ENCODE results near the gene SAMD5.

SAMD5 gene

GRCh38 chr6:147585256-147585655 lies 76.8 kb downstream of the SAMD5 start:
- TF ChIP-seq ZFX (IDR thresholded peaks at IDR 0.05; ENCODE audit: borderline replicate concordance) (no peak), CTCF (IDR thresholded peaks at IDR 0.05) (no peak)
- no peak overlapping the region for H3K27ac ChIP-seq

- no peak overlapping the region for H3K27ac ChIP-seq
- TF ChIP-seq ZFX (IDR thresholded peaks at IDR 0.05; ENCODE audit: borderline replicate concordance) (no peak), CTCF (IDR thresholded peaks at IDR 0.05) (no peak)
These were observed 77.6 kb downstream of the SAMD5 start for GRCh38 chr6:147586044-147586443.

GRCh38 chr6:147587907-147588306 lies 79.4 kb downstream of the SAMD5 start:
- TF ChIP-seq ZFX (IDR thresholded peaks at IDR 0.05; ENCODE audit: borderline replicate concordance) (no peak), CTCF (IDR thresholded peaks at IDR 0.05) (no peak)
- no peak overlapping the region for H3K27ac ChIP-seq

- TF ChIP-seq CTCF (IDR thresholded peaks at IDR 0.05) (no peak), ZFX (IDR thresholded peaks at IDR 0.05; ENCODE audit: borderline replicate concordance) (no peak)
- no peak overlapping the region for H3K27ac ChIP-seq
These were observed 80.0 kb downstream of the SAMD5 start for GRCh38 chr6:147588469-147588868.

GRCh38 chr6:147589739-147590250 lies 81.3 kb downstream of the SAMD5 start:
- H3K27ac ChIP-seq: no peak overlapping the region
- TF ChIP-seq CTCF (IDR thresholded peaks at IDR 0.05) (no peak), ZFX (IDR thresholded peaks at IDR 0.05; ENCODE audit: borderline replicate concordance) (no peak)

GRCh38 chr6:147595961-147596360 lies 87.5 kb downstream of the SAMD5 start:
- TF ChIP-seq CTCF (IDR thresholded peaks at IDR 0.05): no peak
- no peak for TF ChIP-seq ZFX (IDR thresholded peaks at IDR 0.05; ENCODE audit: borderline replicate concordance)

GRCh38 chr6:147603392-147604081 lies 95.0 kb downstream of the SAMD5 start:
- H3K27ac ChIP-seq: no peak overlapping the region
- TF ChIP-seq ZFX (IDR thresholded peaks at IDR 0.05; ENCODE audit: borderline replicate concordance) (no peak), CTCF (IDR thresholded peaks at IDR 0.05) (no peak)

More at GRCh38 chr6:147595961-147596360, 87.5 kb downstream of the SAMD5 start:
- no peak overlapping the region for H3K27ac ChIP-seq
